CD14-positive monocyte (primary cell): ENCODE measurements around the gene TPPP2. TPM values are rescaled to one million over a fixed set of nuclear protein-coding genes. Genes with fewer than 3 reads are reported as not detected.

Experiments
- DNase-seq, 3 donors: peaks; one replicate each; pipeline ENCODE4 v3.0.0-alpha.2; 2011 to 2022
- H2AFZ ChIP-seq: 2 replicates; pipeline ENCODE4 v1.6.0; 2012; ENCODE audit warnings: mild to moderate bottlenecking, low read depth, low read length, inconsistent platforms; ENCODE audit not compliant: insufficient read depth, poor library complexity, severe bottlenecking
- H3K27ac ChIP-seq, 2 donors: 1 replicate in 1 of 2; 2 replicates in 1 of 2; pipeline ENCODE4 v1.5.1; 2012 to 2013; ENCODE audit warnings: low read length in 2 of 2, control low read depth in 1 of 2, inconsistent platforms in 1 of 2, low read depth in 1 of 2, mild to moderate bottlenecking in 1 of 2
- H3K27me3 ChIP-seq, 2 donors: one replicate each; pipeline versions ENCODE4 v1.6.0 to v1.6.1; 2011 to 2013; ENCODE audit warnings: low read length in 2 of 2; ENCODE audit not compliant: control insufficient read depth in 2 of 2, insufficient read depth in 2 of 2
- H3K36me3 ChIP-seq, 2 donors: replicated peaks in 1 of 2; 1 replicate in 1 of 2; 2 replicates in 1 of 2; pipeline versions ENCODE4 v1.5.1 to v1.6.1; 2012 to 2013; ENCODE audit warnings: low read length in 2 of 2, control low read depth in 1 of 2, inconsistent platforms in 1 of 2, mild to moderate bottlenecking in 1 of 2; ENCODE audit not compliant: insufficient read depth in 2 of 2, control insufficient read depth in 1 of 2
- H3K4me1 ChIP-seq, 2 donors: 1 replicate in 1 of 2; 2 replicates in 1 of 2; pipeline versions ENCODE4 v1.5.1 to v1.6.1; 2012 to 2013; ENCODE audit warnings: low read length in 2 of 2, control low read depth in 1 of 2, inconsistent platforms in 1 of 2, mild to moderate bottlenecking in 1 of 2, moderate library complexity in 1 of 2; ENCODE audit not compliant: insufficient read depth in 2 of 2, control insufficient read depth in 1 of 2
- H3K4me2 ChIP-seq: replicated peaks from 2 replicates; pipeline ENCODE3; 2012; ENCODE audit warnings: low read length, moderate library complexity, mild to moderate bottlenecking; ENCODE audit not compliant: poor library complexity, severe bottlenecking; ENCODE audit errors: extremely low read depth
- H3K4me3 ChIP-seq, 3 experiments: fragments of 200-600 bp in 1 of 3; sonication (generic) in 1 of 3; replicated peaks in 1 of 3; 1 replicate in 2 of 3; 2 replicates in 1 of 3; pipeline ENCODE4 v1.5.1; 2011 to 2013; ENCODE audit warnings: low read length in 3 of 3, mild to moderate bottlenecking in 3 of 3, control low read depth in 2 of 3, low read depth in 2 of 3, inconsistent platforms in 1 of 3, moderate library complexity in 1 of 3
- H3K79me2 ChIP-seq: 2 replicates; pipeline ENCODE4 v1.6.0; 2012; ENCODE audit warnings: mild to moderate bottlenecking, control low read depth, inconsistent platforms, low read length, moderate library complexity; ENCODE audit not compliant: insufficient read depth
- H3K9ac ChIP-seq: 2 replicates; pipeline ENCODE4 v1.6.0; 2017; ENCODE audit warnings: low read length, mild to moderate bottlenecking; ENCODE audit not compliant: insufficient read depth, poor library complexity, severe bottlenecking
- H3K9me3 ChIP-seq, 2 donors: replicated peaks in 1 of 2; 1 replicate in 1 of 2; 2 replicates in 1 of 2; pipeline versions ENCODE4 v1.5.1 to v1.6.1; 2012 to 2013; ENCODE audit warnings: low read length in 2 of 2, control low read depth in 1 of 2; ENCODE audit not compliant: control insufficient read depth in 1 of 2, insufficient read depth in 1 of 2
- H4K20me1 ChIP-seq: 2 replicates; pipeline ENCODE4 v1.6.0; 2012; ENCODE audit warnings: mild to moderate bottlenecking, low read length, control low read depth, moderate library complexity; ENCODE audit not compliant: insufficient read depth
- H3K27ac Mint-ChIP-seq, 7 donors: one replicate each; pipeline ENCODE4 v1.8.0; 2020; ENCODE audit warnings: mild to moderate bottlenecking in 7 of 7, mixed read lengths in 7 of 7, moderate library complexity in 6 of 7, inconsistent platforms in 2 of 7
- H3K27me3 Mint-ChIP-seq, 3 donors: one replicate each; pipeline ENCODE4 v1.8.0; 2021 to 2022; ENCODE audit warnings: low read depth in 3 of 3, mild to moderate bottlenecking in 3 of 3, mixed read lengths in 3 of 3, moderate library complexity in 3 of 3, inconsistent platforms in 1 of 3
- H3K36me3 Mint-ChIP-seq, 2 donors: one replicate each; pipeline ENCODE4 v1.8.0; 2020; ENCODE audit warnings: mixed read lengths in 2 of 2, inconsistent platforms in 1 of 2, mild to moderate bottlenecking in 1 of 2
- H3K4me1 Mint-ChIP-seq: one replicate; pipeline ENCODE4 v1.8.0; 2020; ENCODE audit warnings: mild to moderate bottlenecking, mixed read lengths
- H3K4me3 Mint-ChIP-seq, 2 donors: one replicate each; pipeline ENCODE4 v1.8.0; 2020; ENCODE audit warnings: mild to moderate bottlenecking in 2 of 2, mixed read lengths in 2 of 2, moderate library complexity in 1 of 2
- H3K9me3 Mint-ChIP-seq, 7 donors: one replicate each; pipeline ENCODE4 v1.8.0; 2020 to 2022; ENCODE audit warnings: mixed read lengths in 7 of 7, mild to moderate bottlenecking in 6 of 7, moderate library complexity in 6 of 7, inconsistent platforms in 2 of 7
- WGBS: methylation state at CpG from one replicate; pipeline ENCODE4 v1.1.5; 2013; ENCODE audit warnings: missing lambda C conversion rate; ENCODE audit not compliant: insufficient coverage; 5-methylcytosine and 5-hydroxymethylcytosine counted together
- intact Hi-C, 2 donors: fragments of 100-400 bp; cut with micrococcal nuclease; formaldehyde crosslinking; loops; one replicate each; pipeline versions ENCODE4 v1.15.0 to v1.15.1; 2023
- polyA plus RNA-seq, 3 donors: library from polyadenylated mRNA; depleted of rRNA in 1 of 3; unstranded in 2 of 3; stranded (reverse) in 1 of 3; fragments of 300-500 nt in 2 of 3; fragments of >200 nt in 1 of 3; fragmentation: Illumina TruSeq in 2 of 3; gene quantifications; 1 replicate in 2 of 3; 2 replicates in 1 of 3; pipeline ENCODE4 v1.2.3, GENCODE V29; 2012 to 2021
- TF ChIP-seq, protein P1 (sequence below): fragments of 200-600 bp; IDR thresholded peaks from one replicate; pipeline ENCODE4 v1.8.0; 2022; ENCODE audit warnings: antibody characterized with exemption, mild to moderate bottlenecking

Gene TPPP2
- polyA plus RNA-seq, 3 donors = not detected

DNA sequence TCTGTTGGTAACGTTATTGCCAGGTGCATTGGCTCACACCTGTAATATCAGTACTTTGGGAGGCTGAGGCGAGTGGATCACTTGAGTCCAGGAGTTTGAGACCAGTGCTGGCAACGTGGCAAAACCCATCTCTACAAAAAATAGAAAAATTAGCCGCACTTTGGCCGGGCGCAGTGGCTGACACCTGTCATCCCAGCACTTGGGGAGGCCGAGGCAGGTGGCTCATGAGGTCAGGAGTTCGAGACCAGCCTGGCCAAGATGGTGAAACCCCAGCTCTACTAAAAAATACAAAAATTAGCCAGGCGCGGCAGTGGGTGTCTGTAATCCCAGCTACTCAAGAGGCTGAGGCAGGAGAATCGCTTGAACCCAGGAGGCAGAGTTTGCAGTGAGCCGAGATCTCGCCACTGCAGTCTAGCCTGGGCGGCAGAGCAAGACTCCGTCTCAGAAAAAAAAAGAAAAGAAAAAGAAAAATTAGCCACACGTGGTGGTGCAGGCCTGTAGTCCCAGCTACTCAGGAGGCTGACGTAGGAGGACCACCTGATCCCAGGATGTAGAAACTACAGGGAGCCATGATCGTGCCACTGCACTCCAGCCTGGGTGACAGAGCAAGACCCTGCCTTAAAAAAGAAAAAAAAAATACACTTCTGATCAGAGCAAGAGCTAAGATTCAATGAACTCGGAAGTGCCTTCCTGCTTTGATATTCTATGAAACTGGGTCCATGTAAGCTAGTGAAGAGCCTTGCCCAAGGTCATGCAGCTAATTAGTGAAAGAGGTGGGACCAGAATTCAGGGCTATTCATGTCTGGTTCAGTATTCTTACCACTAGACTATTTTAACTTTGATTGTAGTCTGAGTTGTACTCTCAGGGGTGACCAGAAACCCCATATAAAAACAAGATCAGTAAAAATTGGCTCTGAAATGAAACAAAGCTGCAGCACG is 23.4 kb downstream of the TPPP2 start:
- peaks cover 3% of the 10 kb centered on the region for H3K4me1 Mint-ChIP-seq
- H3K27ac Mint-ChIP-seq = no peak overlapping the region
- H3K9me3 Mint-ChIP-seq = no peaks in the 10 kb centered on the region
- peaks cover 0 to 16% of the 10 kb centered on the region in 2 donors for H3K27me3 ChIP-seq
- H3K4me3 Mint-ChIP-seq = no peak overlapping the region
- no peaks in the 10 kb centered on the region for H3K9me3 ChIP-seq
- no peak for DNase-seq
- no peak overlapping the region for H3K4me3 ChIP-seq
- H3K79me2 ChIP-seq = no peaks in the 10 kb centered on the region
- H3K27ac ChIP-seq = no peak overlapping the region
- no peaks in the 10 kb centered on the region for H3K36me3 ChIP-seq
- no peak overlapping the region for H2AFZ ChIP-seq
- H3K9ac ChIP-seq = no peak overlapping the region
- H4K20me1 ChIP-seq = no peaks in the 10 kb centered on the region
- H3K4me1 ChIP-seq = peaks cover 0 to 9% of the 10 kb centered on the region in 2 donors
- TF ChIP-seq, protein P1, sequence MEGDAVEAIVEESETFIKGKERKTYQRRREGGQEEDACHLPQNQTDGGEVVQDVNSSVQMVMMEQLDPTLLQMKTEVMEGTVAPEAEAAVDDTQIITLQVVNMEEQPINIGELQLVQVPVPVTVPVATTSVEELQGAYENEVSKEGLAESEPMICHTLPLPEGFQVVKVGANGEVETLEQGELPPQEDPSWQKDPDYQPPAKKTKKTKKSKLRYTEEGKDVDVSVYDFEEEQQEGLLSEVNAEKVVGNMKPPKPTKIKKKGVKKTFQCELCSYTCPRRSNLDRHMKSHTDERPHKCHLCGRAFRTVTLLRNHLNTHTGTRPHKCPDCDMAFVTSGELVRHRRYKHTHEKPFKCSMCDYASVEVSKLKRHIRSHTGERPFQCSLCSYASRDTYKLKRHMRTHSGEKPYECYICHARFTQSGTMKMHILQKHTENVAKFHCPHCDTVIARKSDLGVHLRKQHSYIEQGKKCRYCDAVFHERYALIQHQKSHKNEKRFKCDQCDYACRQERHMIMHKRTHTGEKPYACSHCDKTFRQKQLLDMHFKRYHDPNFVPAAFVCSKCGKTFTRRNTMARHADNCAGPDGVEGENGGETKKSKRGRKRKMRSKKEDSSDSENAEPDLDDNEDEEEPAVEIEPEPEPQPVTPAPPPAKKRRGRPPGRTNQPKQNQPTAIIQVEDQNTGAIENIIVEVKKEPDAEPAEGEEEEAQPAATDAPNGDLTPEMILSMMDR = no peak
- H3K36me3 Mint-ChIP-seq = no peaks in the 10 kb centered on the region
- intact Hi-C loops = no loop called here
- H3K27me3 Mint-ChIP-seq = peaks cover 5 to 9% (median 7%) of the 10 kb centered on the region in 3 donors
- WGBS = 97% methylated on average over 13 of the region's 20 CpGs
- H3K4me2 ChIP-seq = no peak overlapping the region

DNA sequence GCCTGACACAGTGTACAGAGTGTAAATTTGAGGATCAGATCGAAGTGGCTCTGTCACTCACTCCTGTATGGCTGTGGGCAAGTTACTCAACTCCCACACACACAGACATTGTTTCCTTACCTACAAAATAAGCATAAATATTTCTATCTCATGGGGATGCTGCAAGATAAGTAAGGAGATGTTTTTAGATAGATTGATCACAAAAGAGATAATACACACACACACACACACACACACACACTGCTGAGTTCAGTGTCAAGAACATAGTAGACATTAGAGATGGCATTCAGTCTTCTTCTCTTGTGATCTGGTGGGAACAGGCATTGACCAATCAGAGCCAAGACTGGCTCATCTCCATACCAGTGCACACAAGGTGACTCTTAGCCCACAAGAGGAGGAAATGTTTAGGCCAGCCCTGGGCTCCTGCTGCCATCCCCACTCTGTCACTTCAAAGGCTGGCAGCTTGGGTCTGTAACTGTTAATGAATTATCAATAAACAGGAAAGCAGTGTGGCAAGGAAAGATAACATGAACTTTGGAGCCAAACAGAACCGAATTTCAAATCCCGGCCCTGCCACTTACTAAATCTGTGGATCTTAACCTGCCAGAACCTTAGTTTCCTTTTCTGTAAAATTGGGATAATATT is 24.2 kb downstream of the TPPP2 start:
- TF ChIP-seq, protein P1 = no peak
- Mint-ChIP-seq H3K36me3 (no peaks in the 10 kb centered on the region), H3K4me3 (no peak overlapping the region), H3K27ac (no peak overlapping the region), H3K9me3 (no peaks in the 10 kb centered on the region), H3K27me3 (peaks cover 4 to 9% (median 6%) of the 10 kb centered on the region in 3 donors), H3K4me1 (peaks cover 3% of the 10 kb centered on the region)
- H3K4me3 ChIP-seq = no peak overlapping the region
- H3K4me1 ChIP-seq = peaks cover 0 to 9% of the 10 kb centered on the region in 2 donors
- no peaks in the 10 kb centered on the region for H4K20me1 ChIP-seq
- no peaks in the 10 kb centered on the region for H3K9me3 ChIP-seq
- H2AFZ ChIP-seq = no peak overlapping the region
- intact Hi-C loops = no loop called here
- no CpG with 5 or more reads among the region's 3 CpGs for WGBS
- no peak overlapping the region for H3K27ac ChIP-seq
- H3K36me3 ChIP-seq = no peaks in the 10 kb centered on the region
- no peak overlapping the region for H3K9ac ChIP-seq
- no peak for DNase-seq
- H3K79me2 ChIP-seq = no peaks in the 10 kb centered on the region
- H3K4me2 ChIP-seq = no peak overlapping the region
- peaks cover 0 to 9% of the 10 kb centered on the region in 2 donors for H3K27me3 ChIP-seq
